Caco-2 (cell line): Measurements from ENCODE around the gene ZNF683. TPM values are rescaled to one million over a fixed set of nuclear protein-coding genes. Genes with fewer than 3 reads are reported as not detected.
"Not testable (repeated sequence)": the region's sequence is repeated elsewhere in the genome, so short reads cannot be mapped to it uniquely, and the experiment has no call there.

ENCODE experiments used
- BruUV-seq: library from RNA; stranded (reverse); fragments of 400-500 nt; replicated peaks from 2 replicates; lab custom pipeline; 2021; lab: Mats Ljungman, UMichigan
- CTCF ChIA-PET: fragments of 300-600 bp; sonication (Branson Sonifier 250); formaldehyde crosslinking; loops from one replicate; lab custom pipeline; 2022; ENCODE audit warnings: antibody characterized with exemption; lab: Charles Lee
- POLR2A ChIA-PET: fragments of 300-600 bp; sonication (Branson Sonifier 250); formaldehyde crosslinking; loops from one replicate; lab custom pipeline; 2022; ENCODE audit warnings: antibody characterized with exemption; lab: Charles Lee
- DNase-seq, 2 experiments: peaks; one replicate each; pipeline versions ENCODE4 v3.0.0 to v3.0.0-alpha.2; 2020 to 2022
- H3K27me3 ChIP-seq: replicated peaks from 2 replicates; pipeline ENCODE4 v1.6.0; 2011; ENCODE audit warnings: low read length; ENCODE audit not compliant: control insufficient read depth, insufficient read depth
- H3K36me3 ChIP-seq: 2 replicates; pipeline ENCODE4 v1.5.1; 2011; ENCODE audit warnings: low read length; ENCODE audit not compliant: control insufficient read depth, insufficient read depth
- H3K4me1 ChIP-seq: fragments of 250-450 bp; sonication (Bioruptor Pico); 2 replicates; pipeline ENCODE4 v1.5.1; 2020; ENCODE audit warnings: mild to moderate bottlenecking
- H3K4me3 ChIP-seq: 2 replicates; pipeline ENCODE4 v1.5.1; 2011; ENCODE audit warnings: low read depth, mild to moderate bottlenecking, control low read depth, low read length
- H3K9me3 ChIP-seq: fragments of 250-450 bp; sonication (Bioruptor Pico); 2 replicates; pipeline ENCODE4 v1.5.1; 2020; ENCODE audit warnings: mild to moderate bottlenecking, moderate library complexity
- H3K27ac Mint-ChIP-seq: one replicate; pipeline ENCODE4 v1.8.0; 2022; ENCODE audit warnings: mixed read lengths; ENCODE audit not compliant: unreplicated experiment
- H3K27me3 Mint-ChIP-seq: one replicate; pipeline ENCODE4 v1.8.0; 2022; ENCODE audit warnings: mixed read lengths; ENCODE audit not compliant: insufficient read depth, unreplicated experiment
- H3K36me3 Mint-ChIP-seq: one replicate; pipeline ENCODE4 v1.8.0; 2022; ENCODE audit warnings: mild to moderate bottlenecking, mixed read lengths; ENCODE audit not compliant: insufficient read depth, unreplicated experiment
- H3K4me1 Mint-ChIP-seq: one replicate; pipeline ENCODE4 v1.8.0; 2022; ENCODE audit warnings: low read depth, mixed read lengths; ENCODE audit not compliant: unreplicated experiment
- H3K4me3 Mint-ChIP-seq: one replicate; pipeline ENCODE4 v1.8.0; 2022; ENCODE audit warnings: mild to moderate bottlenecking, moderate library complexity, mixed read lengths; ENCODE audit not compliant: unreplicated experiment
- H3K9me3 Mint-ChIP-seq: one replicate; pipeline ENCODE4 v1.8.0; 2022; ENCODE audit warnings: mixed read lengths; ENCODE audit not compliant: unreplicated experiment
- intact Hi-C: fragments of 100-400 bp; cut with micrococcal nuclease; formaldehyde crosslinking; loops from one replicate; pipeline ENCODE4 v1.10.0; 2022; ENCODE audit not compliant: unreplicated experiment
- total RNA-seq: library from RNA; stranded (reverse); gene quantifications from 2 replicates; pipeline ENCODE4 v1.2.3, GENCODE V29; 2022
- TF ChIP-seq, protein P1 (sequence below), 2 experiments: fragments of 200-600 bp in 1 of 2; IDR thresholded peaks; 1 replicate in 1 of 2; 2 replicates in 1 of 2; pipeline versions ENCODE4 v1.5.1 to v1.8.0; 2011 to 2022; ENCODE audit warnings: antibody characterized with exemption in 1 of 2, control low read depth in 1 of 2, inconsistent platforms in 1 of 2, low read depth in 1 of 2, low read length in 1 of 2, mild to moderate bottlenecking in 1 of 2, moderate library complexity in 1 of 2; ENCODE audit not compliant: insufficient read depth in 1 of 2, severe bottlenecking in 1 of 2, unreplicated experiment in 1 of 2

The ZNF683 gene
- total RNA-seq, 1 experiment from 2014 or later: not detected

DNA sequence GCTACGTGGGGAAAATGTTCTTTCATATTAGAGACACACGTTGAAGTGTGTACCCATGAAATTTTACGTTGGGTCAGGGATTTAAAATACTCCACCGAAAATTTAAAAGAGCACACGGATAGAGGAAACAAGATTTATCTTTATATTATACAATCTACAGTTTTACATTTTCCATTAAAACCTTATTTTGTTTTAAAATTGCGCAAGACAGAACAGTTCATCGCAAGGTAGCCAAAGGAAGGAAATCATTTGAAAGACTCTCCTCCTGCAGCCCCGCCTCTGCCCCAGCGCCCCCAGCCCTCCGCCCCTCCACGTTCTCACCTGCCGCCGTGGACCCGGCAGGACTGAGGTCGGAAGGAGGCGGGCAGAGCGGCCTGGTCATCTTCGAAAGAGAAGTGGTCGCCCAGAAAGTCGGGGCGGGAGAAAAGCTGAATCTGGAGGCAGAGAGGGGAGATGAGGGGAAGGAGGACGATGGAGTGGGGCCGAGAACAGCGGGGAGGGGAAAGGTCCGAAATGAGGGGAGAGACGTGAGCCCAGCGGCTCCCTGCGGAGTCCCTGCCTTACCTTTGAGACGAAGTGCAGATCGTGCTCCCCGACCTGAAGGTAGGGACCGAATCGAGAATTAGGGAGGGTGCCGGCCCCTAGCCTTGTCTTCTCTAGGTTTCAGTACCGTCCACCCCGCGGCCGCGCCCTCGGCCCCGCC lies 36.6 kb downstream of the ZNF683 start:
- DNase-seq: no peak
- Histone ChIP-seq H3K27me3 (no peaks in the 10 kb centered on the region), H3K4me1 (no peaks in the 10 kb centered on the region), H3K4me3 (no peak overlapping the region), H3K9me3 (no peaks in the 10 kb centered on the region), H3K36me3 (peaks cover 4% of the 10 kb centered on the region; the same call in 1 of the 2 replicates)
- Mint-ChIP-seq H3K27ac (no peak overlapping the region), H3K4me1 (no peaks in the 10 kb centered on the region), H3K4me3 (no peak overlapping the region), H3K36me3 (peaks cover 71% of the 10 kb centered on the region), H3K27me3 (no peaks in the 10 kb centered on the region), H3K9me3 (no peaks in the 10 kb centered on the region)
- CTCF ChIA-PET: no interaction called here
- BruUV-seq: no TSS peak
- TF ChIP-seq, protein P1, sequence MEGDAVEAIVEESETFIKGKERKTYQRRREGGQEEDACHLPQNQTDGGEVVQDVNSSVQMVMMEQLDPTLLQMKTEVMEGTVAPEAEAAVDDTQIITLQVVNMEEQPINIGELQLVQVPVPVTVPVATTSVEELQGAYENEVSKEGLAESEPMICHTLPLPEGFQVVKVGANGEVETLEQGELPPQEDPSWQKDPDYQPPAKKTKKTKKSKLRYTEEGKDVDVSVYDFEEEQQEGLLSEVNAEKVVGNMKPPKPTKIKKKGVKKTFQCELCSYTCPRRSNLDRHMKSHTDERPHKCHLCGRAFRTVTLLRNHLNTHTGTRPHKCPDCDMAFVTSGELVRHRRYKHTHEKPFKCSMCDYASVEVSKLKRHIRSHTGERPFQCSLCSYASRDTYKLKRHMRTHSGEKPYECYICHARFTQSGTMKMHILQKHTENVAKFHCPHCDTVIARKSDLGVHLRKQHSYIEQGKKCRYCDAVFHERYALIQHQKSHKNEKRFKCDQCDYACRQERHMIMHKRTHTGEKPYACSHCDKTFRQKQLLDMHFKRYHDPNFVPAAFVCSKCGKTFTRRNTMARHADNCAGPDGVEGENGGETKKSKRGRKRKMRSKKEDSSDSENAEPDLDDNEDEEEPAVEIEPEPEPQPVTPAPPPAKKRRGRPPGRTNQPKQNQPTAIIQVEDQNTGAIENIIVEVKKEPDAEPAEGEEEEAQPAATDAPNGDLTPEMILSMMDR (IDR thresholded peaks at IDR 0.05; ENCODE audit: insufficient read depth in 1 of 2, low read depth in 1 of 2, low read length in 1 of 2, severe bottlenecking in 1 of 2, unreplicated experiment in 1 of 2): no peak
- POLR2A ChIA-PET: interaction anchor here (0.6 kb wide), 1 partner anchor 32 kb away, joined by 3 read pairs; no protein-coding TSS in a partner anchor
- intact Hi-C loops: no loop called here

DNA sequence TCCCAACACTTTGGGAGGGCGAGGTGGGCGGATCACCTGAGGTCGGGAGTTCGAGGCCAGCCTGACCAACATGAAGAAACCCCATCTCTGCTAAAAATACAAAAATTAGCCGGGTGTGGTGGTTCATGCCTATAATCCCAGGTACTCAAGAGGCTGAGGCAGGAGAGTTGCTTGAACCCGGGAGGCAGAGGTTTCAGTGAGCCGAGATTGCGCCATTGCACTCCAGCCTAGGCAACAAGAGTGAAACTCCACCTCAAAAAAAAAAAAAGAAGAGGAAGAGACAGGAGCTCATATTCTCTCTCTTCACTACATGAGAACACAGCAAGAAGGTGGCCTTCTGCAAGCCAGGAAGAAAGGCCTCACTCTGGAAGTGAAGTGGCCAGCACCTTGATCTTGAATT lies 39.2 kb downstream of the ZNF683 start:
- H3K9me3 ChIP-seq, POLR2A ChIA-PET, BruUV-seq, H3K36me3 ChIP-seq, H3K4me1 ChIP-seq, intact Hi-C loops, H3K4me1 Mint-ChIP-seq, DNase-seq, H3K4me3 ChIP-seq, H3K27ac Mint-ChIP-seq, H3K4me3 Mint-ChIP-seq, H3K9me3 Mint-ChIP-seq, H3K27me3 Mint-ChIP-seq, H3K27me3 ChIP-seq: not testable (repeated sequence)
- CTCF ChIA-PET: interaction anchor here (0.6 kb wide), 1 partner anchor 99 kb away, joined by 6 read pairs; the partner anchor contains the start of gene DHDDS
- peaks cover 76% of the 10 kb centered on the region for H3K36me3 Mint-ChIP-seq

DNA sequence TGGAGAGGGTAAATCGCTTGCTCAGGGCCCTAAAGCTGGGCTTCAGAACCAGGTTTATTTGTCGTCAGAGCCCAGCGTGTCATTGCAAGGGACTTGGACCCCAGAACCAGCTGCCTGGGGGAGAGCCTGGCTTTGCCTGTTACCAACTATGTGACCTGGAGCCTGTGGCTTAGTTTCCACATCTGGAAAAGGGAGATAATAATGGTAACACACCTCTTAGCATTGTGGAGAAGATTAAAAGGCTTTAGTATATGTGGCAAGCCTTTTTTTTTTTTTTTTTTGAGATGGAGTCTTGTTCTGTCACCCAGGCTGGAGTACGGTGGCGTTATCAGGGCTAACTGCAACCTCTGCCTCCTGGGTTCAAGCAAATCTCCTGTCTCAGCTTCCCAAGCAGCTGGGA lies 42.3 kb downstream of the ZNF683 start:
- ChIA-PET POLR2A (no interaction called here), CTCF (no interaction called here)
- no peak for DNase-seq
- no peaks in the 10 kb centered on the region for H3K9me3 Mint-ChIP-seq
- H3K36me3 Mint-ChIP-seq: peaks cover 85% of the 10 kb centered on the region
- Histone ChIP-seq H3K4me3 (no peak overlapping the region), H3K4me1 (no peaks in the 10 kb centered on the region), H3K36me3 (no peaks in the 10 kb centered on the region), H3K27me3 (no peaks in the 10 kb centered on the region), H3K9me3 (no peaks in the 10 kb centered on the region)
- no peaks in the 10 kb centered on the region for H3K27me3 Mint-ChIP-seq
- no TSS peak for BruUV-seq
- TF ChIP-seq, protein P1 (IDR thresholded peaks at IDR 0.05; ENCODE audit: insufficient read depth in 1 of 2, low read depth in 1 of 2, low read length in 1 of 2, severe bottlenecking in 1 of 2, unreplicated experiment in 1 of 2): no peak
- no peak overlapping the region for H3K4me3 Mint-ChIP-seq
- no peak overlapping the region for H3K27ac Mint-ChIP-seq
- intact Hi-C loops: no loop called here
- H3K4me1 Mint-ChIP-seq: no peaks in the 10 kb centered on the region

DNA sequence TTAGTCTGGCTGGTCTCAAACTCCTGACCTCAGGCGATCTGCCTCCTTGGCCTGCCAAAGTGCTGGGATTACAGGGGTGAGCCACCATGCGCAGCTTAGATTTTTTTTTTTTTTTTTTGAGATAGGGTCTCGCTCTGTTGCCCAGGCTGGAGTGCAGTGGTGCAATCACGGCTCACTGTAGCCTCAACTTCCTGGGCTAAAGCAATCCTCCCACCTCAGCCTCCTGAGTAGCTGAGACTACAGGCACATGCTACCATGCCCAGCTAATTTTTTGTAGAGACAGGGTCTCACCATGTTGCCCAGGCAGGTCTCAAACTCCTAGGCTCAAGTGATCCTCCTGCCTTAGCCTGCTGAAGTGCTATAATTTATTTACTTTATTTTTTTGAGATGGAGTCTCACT lies 43.2 kb downstream of the ZNF683 start:
- H3K9me3 ChIP-seq, intact Hi-C loops, H3K36me3 ChIP-seq, H3K4me1 ChIP-seq, H3K9me3 Mint-ChIP-seq, H3K27me3 Mint-ChIP-seq, BruUV-seq, CTCF ChIA-PET, DNase-seq, H3K27me3 ChIP-seq, H3K4me3 ChIP-seq, H3K4me1 Mint-ChIP-seq, POLR2A ChIA-PET, H3K4me3 Mint-ChIP-seq, H3K27ac Mint-ChIP-seq: not testable (repeated sequence)
- peaks cover 85% of the 10 kb centered on the region for H3K36me3 Mint-ChIP-seq
